ENCODE measurements around the gene NDUFS3.

Gene NDUFS3

GRCh38 chr11:47571895-47572294 is 7.0 kb upstream of the NDUFS3 start:
- TF ChIP-seq CTCF (IDR thresholded peaks at IDR 0.05; ENCODE audit: borderline replicate concordance, insufficient read depth, low read depth, low read length), result no peak

GRCh38 chr11:47572715-47573255 is 6.1 kb upstream of the NDUFS3 start:
- TF ChIP-seq CTCF (IDR thresholded peaks at IDR 0.05; ENCODE audit: borderline replicate concordance, insufficient read depth, low read depth, low read length), result no peak
- H3K4me3 ChIP-seq (ENCODE audit: low read depth, low read length), result no peak overlapping the region

More at GRCh38 chr11:47571895-47572294, 7.0 kb upstream of the NDUFS3 start:
- H3K4me3 ChIP-seq (ENCODE audit: low read depth, low read length), result no peak overlapping the region

- TF ChIP-seq CTCF (IDR thresholded peaks at IDR 0.05; ENCODE audit: borderline replicate concordance, insufficient read depth, low read depth, low read length), result no peak
- H3K4me3 ChIP-seq (ENCODE audit: low read depth, low read length), result no peak overlapping the region
Measured at GRCh38 chr11:47573321-47573720, 5.6 kb upstream of the NDUFS3 start.

GRCh38 chr11:47577460-47578041 is 1.3 kb upstream of the NDUFS3 start:
- H3K4me3 ChIP-seq (ENCODE audit: low read depth, low read length), result no peak overlapping the region
- no peak for TF ChIP-seq CTCF (IDR thresholded peaks at IDR 0.05; ENCODE audit: borderline replicate concordance, insufficient read depth, low read depth, low read length)

GRCh38 chr11:47583844-47584243 is 5.0 kb downstream of the NDUFS3 start:
- H3K4me3 ChIP-seq (ENCODE audit: low read depth, low read length), result no peak overlapping the region
- no peak for TF ChIP-seq CTCF (IDR thresholded peaks at IDR 0.05; ENCODE audit: borderline replicate concordance, insufficient read depth, low read depth, low read length)

- H3K4me3 ChIP-seq (ENCODE audit: low read depth, low read length), result no peak within 1 kb of the TSS
- TF ChIP-seq CTCF (IDR thresholded peaks at IDR 0.05; ENCODE audit: borderline replicate concordance, insufficient read depth, low read depth, low read length), result no peak
Measured at GRCh38 chr11:47586098-47586855, 7.4 kb downstream of the NDUFS3 start, which contains the start of gene FAM180B. TSS of gene FAM180B (plus strand) at chr11:47586678. CDS start at chr11:47586769, 91 bp downstream.

Data from GM12875 (cell line).